ENCODE measurements around the gene C4BPA.

C4BPA gene

GRCh38 chr1:207174913-207175312 lies 70.9 kb downstream of the C4BPA start:
- no peak overlapping the region for H3K27ac ChIP-seq
- no peak for TF ChIP-seq ZFX (IDR thresholded peaks at IDR 0.05; ENCODE audit: borderline replicate concordance)

GRCh38 chr1:207179036-207179435 lies 75.0 kb downstream of the C4BPA start:
- H3K27ac ChIP-seq: no peak overlapping the region
- no peak for TF ChIP-seq ZFX (IDR thresholded peaks at IDR 0.05; ENCODE audit: borderline replicate concordance)
- TF ChIP-seq CTCF (IDR thresholded peaks at IDR 0.05): no peak

GRCh38 chr1:207181847-207182246 lies 77.8 kb downstream of the C4BPA start:
- H3K27ac ChIP-seq: no peak overlapping the region
- TF ChIP-seq ZFX (IDR thresholded peaks at IDR 0.05; ENCODE audit: borderline replicate concordance) (no peak), CTCF (IDR thresholded peaks at IDR 0.05) (peak; percentile 40)

GRCh38 chr1:207186503-207186902 lies 82.5 kb downstream of the C4BPA start:
- TF ChIP-seq ZFX (IDR thresholded peaks at IDR 0.05; ENCODE audit: borderline replicate concordance): no peak
- no peak for TF ChIP-seq CTCF (IDR thresholded peaks at IDR 0.05)
- H3K27ac ChIP-seq: no peak overlapping the region

- no peak overlapping the region for H3K27ac ChIP-seq
- no peak for TF ChIP-seq CTCF (IDR thresholded peaks at IDR 0.05)
- TF ChIP-seq ZFX (IDR thresholded peaks at IDR 0.05; ENCODE audit: borderline replicate concordance): no peak
Measured at GRCh38 chr1:207188901-207189300, 84.9 kb downstream of the C4BPA start.

- no peak overlapping the region for H3K27ac ChIP-seq
- TF ChIP-seq CTCF (IDR thresholded peaks at IDR 0.05) (no peak), ZFX (IDR thresholded peaks at IDR 0.05; ENCODE audit: borderline replicate concordance) (no peak)
Measured at GRCh38 chr1:207191061-207191460, 87.0 kb downstream of the C4BPA start.

- H3K27ac ChIP-seq: no peak overlapping the region
- TF ChIP-seq ZFX (IDR thresholded peaks at IDR 0.05; ENCODE audit: borderline replicate concordance) (no peak), CTCF (IDR thresholded peaks at IDR 0.05) (no peak)
Measured at GRCh38 chr1:207191776-207192175, 87.7 kb downstream of the C4BPA start.

- TF ChIP-seq CTCF (IDR thresholded peaks at IDR 0.05): no peak
- TF ChIP-seq ZFX (IDR thresholded peaks at IDR 0.05; ENCODE audit: borderline replicate concordance): no peak
- H3K27ac ChIP-seq: no peak overlapping the region
Measured at GRCh38 chr1:207194197-207194596, 90.2 kb downstream of the C4BPA start.

All from 22Rv1 (cell line).